NCI-H2081 treated with DMSO at 0.1 percent for 48 hours (cell line): ENCODE results near the gene ACAP3.
"Not testable (repeated sequence)": the region's sequence is repeated elsewhere in the genome, so short reads cannot be mapped to it uniquely, and the experiment has no call there.

Experiments used
- DNase-seq: peaks from one replicate; lab custom pipeline; 2025; lab: John Stamatoyannopoulos, UW

ACAP3 gene

DNA sequence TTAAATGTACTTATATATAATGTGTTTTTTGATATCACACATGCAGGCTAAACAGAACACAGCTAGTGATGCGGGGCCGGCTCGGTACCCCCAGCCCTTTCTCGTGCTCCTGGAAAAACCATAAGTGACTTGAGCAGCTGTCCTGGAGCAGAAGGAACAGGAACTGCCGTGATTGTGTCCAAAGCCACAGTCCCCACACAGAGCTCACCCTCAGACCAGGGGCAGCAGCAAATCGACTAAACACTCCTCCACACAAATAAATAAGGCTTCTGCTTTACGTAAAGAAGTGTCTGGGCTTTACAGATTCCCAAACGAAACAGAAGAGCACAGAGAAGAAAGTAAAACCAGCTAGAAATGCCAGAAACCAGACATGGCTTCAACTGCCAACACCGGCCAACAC is 43.7 kb downstream of the ACAP3 start:
- DNase-seq = no peak

DNA sequence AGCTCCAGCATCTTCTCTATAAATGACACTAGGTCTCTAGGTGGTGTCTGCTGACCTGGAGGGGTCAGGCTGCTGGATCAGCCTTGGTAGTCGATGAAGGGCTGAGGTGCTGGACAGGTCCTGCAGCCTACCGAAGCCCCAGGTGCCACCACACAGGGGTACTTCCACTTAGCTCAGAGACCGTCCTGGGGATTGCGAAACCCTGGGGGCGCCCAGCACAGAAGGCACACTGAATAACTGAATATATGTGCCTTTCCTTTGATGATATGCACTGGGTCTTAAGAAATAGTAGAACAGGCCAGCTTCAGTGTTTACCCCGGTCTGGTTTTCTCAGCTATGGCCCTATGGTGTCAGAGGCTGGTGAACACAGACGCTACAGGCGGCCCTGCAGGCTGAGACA is 45.0 kb downstream of the ACAP3 start:
- DNase-seq = no peak

DNA sequence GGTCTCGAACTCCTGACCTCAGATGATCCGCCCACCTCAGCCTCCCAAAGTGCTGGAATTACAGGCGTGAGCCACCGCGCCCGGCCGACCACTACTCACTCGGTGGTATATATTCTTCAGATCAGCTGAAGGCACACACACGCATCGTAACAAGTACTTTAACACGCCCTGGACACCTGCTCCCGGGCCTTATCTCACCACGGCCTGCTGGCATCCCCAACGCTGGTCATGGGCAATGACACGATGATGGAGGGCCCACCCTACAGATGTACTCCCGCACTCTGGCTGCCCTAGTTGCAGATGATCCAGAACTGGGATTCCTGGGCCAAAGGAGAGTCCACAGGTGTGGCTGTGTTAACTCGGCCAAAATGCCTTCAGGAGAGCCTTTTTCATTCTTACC is 45.7 kb downstream of the ACAP3 start:
- no peak for DNase-seq

DNA sequence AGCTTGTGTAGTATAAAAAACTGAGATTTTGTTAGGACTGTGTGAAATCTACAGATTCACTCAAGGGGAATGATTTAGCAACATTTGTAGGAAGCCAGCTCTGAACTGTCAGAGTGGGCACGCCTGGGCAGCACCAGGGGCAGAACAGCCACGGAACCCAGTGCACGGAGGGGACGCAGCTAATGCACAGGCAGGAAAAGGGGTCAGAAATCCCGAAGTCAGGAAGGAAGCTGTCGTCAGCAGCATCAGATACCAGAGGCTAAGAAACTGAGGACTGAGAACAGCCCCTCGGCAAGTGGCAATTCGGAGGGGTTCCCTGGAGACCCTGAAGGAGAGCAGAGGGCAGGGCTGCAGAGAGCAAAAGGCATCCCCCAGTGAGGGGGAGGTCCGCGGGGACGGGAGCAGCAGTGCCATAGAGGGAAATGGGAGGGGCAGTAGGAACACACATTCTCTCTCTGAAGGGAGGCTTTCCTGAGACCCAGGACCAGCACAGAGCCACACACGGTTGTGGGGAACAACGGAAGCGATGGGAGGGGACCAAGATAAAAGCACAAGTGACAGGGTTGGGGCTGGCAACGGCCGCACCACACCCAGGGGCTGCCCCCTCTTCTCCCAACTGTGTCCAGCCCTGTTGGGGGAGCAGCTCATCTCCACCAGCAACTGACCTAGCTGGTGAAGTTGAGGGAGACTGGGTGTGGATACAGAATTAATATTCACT is 46.7 kb downstream of the ACAP3 start:
- no peak for DNase-seq

DNA sequence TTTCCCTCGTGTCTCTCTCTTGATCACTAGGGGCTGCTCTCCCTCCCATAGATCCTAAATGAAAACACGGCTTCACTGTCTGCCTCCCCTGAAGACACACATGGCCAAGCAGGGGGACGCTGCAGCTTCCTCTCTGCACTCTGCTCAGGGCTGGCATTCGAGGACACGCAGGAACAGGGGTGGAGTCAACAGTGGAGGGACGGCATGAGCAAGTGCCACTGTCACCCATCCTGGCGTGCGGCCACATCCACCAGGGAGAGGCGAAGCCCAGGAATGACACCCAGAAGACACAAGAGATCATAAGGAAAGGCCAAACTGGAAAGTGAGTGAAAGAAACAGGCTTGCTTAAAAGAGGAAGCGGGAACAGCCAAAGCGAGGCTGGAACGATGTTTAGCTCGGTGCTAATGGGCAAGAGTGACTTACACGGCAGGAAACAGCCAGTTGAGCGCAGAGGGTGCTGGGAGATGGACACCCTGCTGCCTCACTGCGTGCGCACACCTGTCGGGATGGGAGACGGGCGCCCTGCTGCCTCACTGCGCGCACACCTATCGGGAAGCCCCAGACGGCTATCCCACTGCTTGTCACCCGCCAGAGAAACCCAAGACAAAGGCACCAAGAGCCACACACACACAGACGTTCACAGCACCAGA is 47.7 kb downstream of the ACAP3 start:
- DNase-seq = no peak

DNA sequence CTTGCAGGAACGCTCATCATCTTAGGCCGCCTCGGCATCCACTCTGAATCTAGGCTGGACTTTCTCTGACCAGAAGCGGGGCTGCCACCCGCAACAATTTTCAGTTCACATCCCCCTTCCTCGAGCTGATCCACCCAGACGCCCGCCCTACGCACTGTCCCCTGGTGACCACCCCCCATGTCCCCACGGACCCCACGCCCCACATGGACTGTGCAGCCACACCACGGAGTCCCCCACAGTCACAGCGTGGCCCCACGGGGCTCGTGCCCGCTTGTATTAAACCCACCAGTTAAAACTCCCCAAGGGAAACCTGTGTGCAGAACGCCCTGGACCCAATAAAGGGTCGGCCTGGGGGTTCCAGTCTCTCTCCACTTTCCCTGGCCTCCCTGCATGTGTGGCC is 48.2 kb downstream of the ACAP3 start:
- DNase-seq = no peak

DNA sequence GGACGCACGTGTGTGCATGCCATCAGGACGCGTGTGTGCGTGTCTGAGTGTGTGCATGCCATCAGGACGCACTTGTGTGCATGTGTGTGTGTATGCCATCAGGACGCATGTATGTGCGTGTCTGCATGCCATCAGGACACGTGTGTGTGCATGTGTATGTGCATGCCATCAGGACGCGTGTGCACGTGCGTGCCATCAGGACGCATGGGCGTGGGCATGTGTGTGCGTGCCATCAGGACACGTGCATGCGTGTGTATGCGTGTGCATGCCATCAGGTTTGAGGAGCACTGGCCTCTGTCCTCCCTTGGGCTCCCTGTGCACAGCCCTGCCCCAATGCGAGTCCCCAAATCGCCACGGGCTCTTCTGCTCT is 48.6 kb downstream of the ACAP3 start:
- DNase-seq = no peak

DNA sequence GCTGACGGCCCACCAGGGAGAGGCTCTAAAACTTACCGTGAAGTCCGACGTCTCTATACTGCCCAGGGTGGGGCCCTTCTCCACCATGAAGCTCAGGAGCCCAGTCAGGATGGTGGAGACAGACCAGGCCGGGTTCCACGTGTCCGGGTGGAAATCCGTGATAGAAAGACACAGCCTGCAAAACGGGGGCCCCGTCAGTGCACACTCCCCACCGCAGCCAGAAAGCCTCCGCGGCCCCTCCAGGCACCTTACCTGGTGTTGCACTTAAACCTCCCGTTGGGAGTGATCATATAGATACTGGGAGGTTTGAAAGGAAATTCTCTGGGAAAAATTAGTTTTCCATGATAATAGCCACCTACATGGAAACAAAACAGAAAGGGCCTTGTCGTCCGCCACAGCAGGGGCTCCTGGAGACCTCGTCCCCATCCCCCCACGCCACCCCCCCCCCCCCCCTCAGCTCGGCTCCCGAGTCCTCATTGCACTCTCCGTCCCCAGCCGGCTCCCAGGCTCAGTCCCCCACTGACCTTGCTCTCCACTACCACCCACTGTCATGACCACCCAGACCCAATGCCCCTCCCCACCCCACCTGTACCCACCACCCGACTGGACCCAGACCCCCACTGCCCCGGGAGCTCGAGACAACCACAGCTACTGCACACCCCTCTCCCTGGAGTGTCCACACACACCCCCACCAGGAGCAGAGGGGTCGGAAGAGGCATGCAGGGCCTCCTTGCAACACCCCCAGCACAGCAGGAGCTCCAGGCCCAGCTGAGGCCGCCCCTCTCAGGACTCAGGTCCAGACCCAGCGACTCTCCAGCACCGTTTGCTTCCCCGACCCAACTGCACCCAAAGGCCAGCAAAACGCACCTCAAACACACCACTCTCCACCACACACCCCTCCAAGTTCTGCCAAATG is 50.5 kb downstream of the ACAP3 start:
- no peak for DNase-seq

DNA sequence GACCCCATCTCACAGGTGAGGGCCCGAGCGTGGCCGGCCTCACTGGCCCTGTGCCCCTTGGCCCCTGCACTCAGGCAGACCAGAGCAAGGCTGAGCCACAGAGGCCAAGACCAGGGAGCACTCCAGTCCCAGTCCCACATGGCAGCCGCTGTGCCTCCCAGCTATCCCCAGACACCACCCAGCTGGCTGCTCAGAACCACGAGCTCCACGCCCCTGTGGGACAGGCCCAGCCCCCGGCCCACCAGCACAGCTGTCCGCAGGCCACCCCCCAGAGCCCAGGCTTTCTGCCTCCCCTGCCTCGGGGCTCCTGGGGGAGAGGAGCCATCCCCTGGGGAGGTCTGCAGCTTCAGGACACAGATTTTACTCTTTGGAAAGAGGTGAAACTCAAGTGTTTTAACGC is 52.1 kb downstream of the ACAP3 start:
- DNase-seq = no peak

DNA sequence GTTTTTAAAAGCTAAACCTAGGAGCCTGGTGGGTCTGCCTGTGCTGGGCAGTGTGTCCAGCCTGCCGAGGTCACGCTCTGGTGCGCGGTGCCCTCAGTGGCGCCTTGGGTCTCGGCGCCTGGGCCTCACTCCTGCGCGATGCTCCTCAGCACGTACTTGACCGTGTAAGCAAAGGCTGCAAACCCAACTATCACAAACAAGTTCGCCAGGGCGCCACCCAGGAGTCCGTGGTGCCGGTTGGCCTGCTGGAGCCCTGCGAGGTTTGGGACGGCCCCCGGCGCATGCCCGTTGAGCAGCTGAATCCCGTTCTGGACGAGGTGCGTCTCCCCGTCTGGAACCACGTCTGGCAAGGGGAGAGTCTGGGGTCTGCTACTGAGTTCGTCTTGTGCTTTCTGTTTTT is 52.7 kb downstream of the ACAP3 start:
- no peak for DNase-seq

DNA sequence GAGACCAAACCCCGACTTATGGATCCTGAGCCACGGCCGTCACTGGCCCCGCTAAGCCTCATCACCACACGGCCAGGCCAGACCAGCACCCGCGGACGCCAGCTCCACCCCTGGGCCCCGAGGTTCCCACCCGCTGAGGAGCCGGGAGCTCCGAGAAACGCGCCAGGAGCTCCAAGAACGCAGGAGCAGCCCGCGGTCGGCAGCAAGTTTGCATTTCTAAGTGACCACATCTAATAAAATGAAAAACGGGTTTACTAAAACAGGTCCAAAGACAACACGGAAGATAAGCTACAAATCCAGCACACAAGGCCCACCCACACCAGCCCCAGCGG is 53.1 kb downstream of the ACAP3 start:
- no peak for DNase-seq

DNA sequence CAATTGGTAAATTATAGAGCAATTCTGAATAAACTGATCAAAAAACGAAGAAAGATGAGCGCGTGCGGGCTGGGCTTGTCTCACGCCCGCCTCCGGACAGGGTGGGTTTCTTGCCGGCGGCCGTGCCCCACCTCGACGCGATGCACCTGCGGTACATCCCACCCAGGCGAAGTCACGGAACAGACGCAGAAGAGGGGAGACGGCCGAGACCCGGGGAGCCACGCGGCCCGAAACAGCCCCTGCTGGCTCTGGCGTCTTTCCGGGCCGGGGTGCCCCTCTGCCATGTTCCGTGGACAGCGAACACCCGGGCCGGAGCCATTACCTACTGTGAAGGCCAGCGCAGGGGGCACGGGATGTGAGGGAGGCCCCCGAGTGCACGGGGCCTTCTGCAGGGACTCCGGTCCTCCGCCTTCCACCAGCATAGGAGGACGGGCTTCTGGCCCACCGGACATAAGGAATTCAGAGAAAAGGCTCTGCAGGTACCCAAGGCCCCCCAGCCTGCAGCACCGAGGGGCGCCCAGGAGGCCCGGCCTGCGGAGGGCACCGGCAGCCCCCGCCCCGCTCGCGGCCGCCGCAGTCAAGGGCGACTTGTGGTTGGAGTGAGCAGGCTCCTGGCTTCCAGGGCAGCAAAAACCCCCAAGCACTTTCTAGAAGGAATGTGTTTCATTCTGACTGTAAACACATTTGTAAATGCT is 53.6 kb downstream of the ACAP3 start:
- no peak for DNase-seq

DNA sequence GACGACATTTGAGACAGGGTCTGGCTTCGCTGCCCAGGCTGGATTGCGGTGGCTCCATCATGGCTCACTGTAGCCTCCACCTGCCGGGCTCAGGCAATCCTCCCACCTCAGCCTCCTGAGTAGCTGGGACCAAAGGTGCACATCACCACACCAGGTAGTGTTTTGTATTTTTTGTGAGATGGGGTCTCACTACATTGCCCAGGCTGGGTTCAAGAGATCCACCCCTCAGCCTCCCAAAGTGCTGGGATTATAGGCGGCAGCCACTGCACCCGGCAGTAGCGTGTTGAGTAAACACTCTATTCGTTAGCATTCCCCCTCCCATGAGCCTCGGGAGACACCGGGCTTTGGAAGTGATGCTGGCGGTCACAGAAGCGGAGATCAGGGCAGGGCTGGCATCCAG is 54.4 kb downstream of the ACAP3 start:
- no peak for DNase-seq

DNA sequence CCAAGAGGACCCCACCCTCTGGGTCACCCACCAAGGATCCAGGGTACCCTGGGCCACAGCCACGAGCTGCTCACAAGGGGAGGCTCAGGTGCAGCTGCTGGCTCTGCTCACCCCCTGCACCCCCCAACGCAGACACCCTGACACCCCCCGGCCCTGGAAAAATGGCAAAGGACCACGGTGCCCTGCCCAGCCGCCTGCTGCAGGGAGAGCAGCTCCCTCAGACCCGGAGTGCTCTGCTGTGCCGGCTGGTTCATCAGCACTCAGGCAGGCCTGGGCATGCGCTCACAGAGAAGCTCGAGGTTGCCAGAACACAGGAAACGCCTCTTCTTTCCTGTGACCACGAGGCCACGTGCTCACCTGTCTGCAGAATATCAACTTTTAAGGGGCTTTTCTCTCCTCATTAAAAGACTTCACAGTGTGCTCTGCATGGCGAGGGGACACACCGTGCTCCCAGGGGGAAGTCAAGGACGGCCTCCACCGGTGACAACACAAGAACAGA is 56.9 kb downstream of the ACAP3 start:
- DNase-seq = no peak

DNA sequence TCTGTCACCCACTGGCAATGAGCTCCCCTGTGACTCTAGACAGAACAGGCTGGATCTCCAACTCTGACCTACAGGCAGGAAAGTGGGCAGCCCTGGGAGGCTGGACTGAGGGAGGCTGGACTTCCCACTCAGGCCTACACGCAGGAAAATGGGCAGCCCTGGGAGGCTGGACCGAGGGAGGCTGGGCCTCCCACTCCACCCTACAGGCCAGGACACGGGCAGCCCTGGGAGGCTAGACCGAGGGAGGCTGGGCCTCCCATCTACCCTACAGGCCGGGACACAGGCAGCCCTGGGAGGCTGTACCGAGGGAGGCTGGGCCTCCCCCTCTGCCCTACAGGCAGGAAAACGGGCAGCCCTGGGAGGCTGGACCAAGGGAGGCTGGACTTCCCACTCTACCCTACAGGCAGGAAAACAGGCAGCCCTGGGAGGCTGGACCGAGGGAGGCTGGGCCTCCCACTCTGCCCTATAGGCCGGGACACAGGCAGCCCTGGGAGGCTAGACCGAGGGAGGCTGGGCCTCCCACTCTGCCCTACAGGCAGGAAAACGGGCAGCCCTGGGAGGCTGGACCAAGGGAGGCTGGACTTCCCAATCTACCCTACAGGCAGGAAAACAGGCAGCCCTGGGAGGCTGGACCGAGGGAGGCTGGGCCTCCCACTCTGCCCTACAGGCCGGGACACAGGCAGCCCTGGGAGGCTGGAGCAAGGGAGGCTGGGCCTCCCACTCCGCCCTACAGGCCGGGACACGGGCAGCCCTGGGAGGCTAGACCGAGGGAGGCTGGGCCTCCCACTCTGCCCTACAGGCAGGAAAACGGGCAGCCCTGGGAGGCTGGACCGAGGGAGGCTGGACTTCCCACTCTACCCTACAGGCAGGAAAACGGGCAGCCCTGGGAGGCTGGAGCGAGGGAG is 59.5 kb downstream of the ACAP3 start:
- not testable (repeated sequence) for DNase-seq

DNA sequence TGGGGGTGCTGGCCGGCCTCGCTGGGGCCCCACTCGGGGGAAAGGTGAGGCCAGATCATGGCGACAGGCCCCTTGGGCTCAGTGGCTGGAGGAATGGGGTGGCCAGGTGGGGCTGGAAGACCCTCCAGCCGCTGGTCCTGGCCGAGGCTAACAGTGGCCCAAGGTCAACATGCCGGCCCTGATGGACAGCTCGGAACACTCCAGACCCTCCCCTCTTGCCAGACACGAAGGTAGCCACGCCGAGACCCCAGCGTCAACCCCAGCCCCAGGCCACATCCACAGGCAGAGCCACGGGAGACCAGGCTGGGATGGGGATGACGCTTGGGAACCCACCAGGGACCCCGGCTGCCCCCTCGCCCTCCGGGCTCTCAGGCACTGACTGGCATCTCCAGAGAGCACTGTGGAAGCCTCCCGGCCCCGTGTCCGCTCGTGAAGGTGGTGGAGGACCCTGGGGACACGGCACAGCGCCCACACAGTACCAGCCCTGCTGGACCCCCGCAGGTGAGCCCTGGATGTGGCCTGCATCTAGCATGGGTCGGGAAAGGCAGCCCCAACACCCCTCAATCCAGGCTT is 60.3 kb downstream of the ACAP3 start:
- DNase-seq = no peak

DNA sequence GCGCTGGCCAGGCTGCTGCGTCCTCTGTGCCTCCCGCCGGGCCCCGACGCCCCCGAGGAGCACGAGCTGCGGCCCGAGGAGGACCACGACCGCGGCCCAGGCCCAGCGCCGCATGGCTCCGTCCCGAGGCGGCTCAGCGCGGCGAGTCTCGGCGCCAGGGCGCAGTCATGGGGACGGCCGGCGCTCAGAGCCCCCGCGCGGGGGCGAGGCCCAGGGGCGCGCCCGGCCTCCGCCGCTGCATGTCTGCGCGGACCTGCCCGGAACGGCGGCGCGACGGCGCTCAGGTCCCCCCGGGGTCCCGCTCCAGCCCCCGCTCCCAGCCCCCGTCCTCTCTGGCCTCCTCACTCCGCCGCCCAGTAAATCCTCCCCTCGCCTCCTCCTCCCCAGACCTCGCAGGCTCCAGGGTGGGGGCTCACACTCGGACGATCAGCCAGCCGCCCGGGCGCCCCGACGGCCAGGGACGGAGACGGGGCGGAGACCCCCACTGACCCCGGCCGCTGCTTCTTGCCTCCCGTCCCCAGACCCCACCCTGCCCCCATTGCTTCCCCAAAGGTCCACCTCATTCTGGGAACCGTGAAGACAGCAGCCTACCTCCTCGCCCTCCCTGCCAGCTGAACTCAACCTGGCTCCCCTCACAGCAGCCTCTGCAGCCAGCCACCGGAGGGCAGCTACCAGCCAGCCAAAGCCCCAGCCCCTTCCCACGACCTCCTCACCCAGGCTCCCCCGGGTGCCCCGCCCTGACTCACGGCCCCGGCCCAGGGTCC is 61.0 kb downstream of the ACAP3 start, which contains the start of gene C1QTNF12:
C1QTNF12 (minus strand) TSS at position 146 of the 764 bp plus-strand sequence; CDS start at position 114, 32 bp downstream.
- DNase-seq = no peak

DNA sequence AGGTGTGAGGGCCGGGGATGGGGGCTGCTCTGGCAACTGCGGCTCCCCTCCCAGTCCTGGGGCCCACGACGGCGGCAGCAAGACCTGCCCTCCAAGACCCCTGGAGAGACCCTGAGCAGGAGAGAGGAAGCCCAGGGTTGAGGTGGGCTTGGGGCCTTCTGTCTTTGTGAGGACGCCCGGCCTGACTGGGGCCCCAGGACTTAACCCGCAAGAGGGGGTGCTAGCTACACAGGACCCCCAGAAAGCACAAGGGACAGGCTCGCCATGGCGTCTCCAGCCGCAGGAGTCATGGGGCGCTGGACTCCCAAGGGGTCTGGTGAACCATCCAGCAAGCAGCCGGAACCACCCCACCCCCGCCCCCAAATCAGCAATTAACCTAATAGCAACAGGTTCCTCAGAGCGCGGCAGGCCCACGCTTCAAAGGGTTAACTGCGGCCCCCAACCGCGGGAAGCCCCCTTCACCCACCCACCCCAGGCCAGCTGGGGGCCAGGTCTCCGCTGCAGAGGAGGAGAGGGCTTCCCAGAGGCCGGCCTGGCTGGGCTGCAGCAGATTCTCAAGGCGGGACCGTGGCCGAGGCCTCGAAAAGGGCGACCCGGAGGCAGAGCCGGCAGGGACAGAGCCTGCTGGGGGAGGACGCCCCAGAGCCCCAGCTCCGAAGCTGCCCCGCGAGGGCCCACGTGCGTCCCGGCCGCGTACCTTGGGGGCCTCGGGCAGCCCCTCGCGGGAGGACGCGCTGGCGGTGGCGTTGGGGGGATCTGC is 61.7 kb downstream of the ACAP3 start:
- no peak for DNase-seq

DNA sequence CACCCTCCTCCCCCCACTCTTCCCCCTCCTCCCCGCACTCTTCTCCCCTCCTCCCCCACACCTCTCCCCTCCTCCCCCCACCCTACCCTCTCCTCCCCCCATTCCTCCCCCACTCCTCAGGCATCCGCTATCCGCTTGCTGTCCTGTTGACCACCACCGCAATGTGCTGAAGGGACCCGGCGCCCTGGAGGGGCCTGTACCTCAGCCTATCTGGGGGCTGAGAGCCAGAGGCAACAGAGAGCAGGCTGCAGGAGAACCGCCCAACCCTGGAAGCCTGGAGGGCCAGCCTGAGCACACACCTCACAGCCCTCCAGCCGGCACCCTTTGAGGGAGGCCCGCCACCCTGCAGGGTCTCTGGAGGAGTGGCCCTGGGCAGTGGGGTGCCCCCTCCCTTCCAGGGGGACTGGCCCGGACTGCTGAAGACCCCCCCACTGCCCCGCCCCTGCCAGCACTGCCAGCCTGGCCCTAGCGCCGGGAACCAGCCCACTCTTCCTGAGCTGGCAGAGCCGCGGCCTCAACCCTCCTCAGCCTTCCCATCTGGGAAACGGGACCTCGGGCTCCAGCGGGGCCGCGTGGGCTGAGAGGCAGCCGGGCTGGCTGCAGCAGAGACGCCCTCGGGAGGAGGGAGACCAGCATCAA is 62.4 kb downstream of the ACAP3 start:
- DNase-seq = no peak
